Raji (cell line): ENCODE measurements around the gene CFAP299.

Experiments
- POLR2A ChIP-seq: IDR thresholded peaks from 2 replicates; pipeline ENCODE4 v1.6.1; 2011; ENCODE audit warnings: low read depth, low read length, control low read depth; ENCODE audit not compliant: insufficient read depth

CFAP299 gene

GRCh38 chr4:80732010-80732409 lies 396.5 kb downstream of the CFAP299 start:
- no peak for TF ChIP-seq POLR2A

- TF ChIP-seq POLR2A, result no peak
Observed at GRCh38 chr4:80740375-80740774, 404.8 kb downstream of the CFAP299 start.

GRCh38 chr4:80751200-80751599 lies 415.7 kb downstream of the CFAP299 start:
- no peak for TF ChIP-seq POLR2A

- TF ChIP-seq POLR2A, result no peak
Observed at GRCh38 chr4:80767944-80768343, 432.4 kb downstream of the CFAP299 start.

- no peak for TF ChIP-seq POLR2A
Observed at GRCh38 chr4:80776168-80776567, 440.6 kb downstream of the CFAP299 start.

- TF ChIP-seq POLR2A, result no peak
Observed at GRCh38 chr4:80781431-80781830, 445.9 kb downstream of the CFAP299 start.

GRCh38 chr4:80787306-80787705 lies 451.8 kb downstream of the CFAP299 start:
- no peak for TF ChIP-seq POLR2A

- TF ChIP-seq POLR2A, result no peak
Observed at GRCh38 chr4:80788798-80789197, 453.3 kb downstream of the CFAP299 start.

- TF ChIP-seq POLR2A, result no peak
Observed at GRCh38 chr4:80790152-80790551, 454.6 kb downstream of the CFAP299 start.

- TF ChIP-seq POLR2A, result no peak
Observed at GRCh38 chr4:80798082-80798481, 462.6 kb downstream of the CFAP299 start.

GRCh38 chr4:80803337-80803736 lies 467.8 kb downstream of the CFAP299 start:
- TF ChIP-seq POLR2A, result no peak

- TF ChIP-seq POLR2A, result no peak
Observed at GRCh38 chr4:80806472-80806871, 470.9 kb downstream of the CFAP299 start.

- TF ChIP-seq POLR2A, result no peak
Observed at GRCh38 chr4:80809039-80809729, 473.7 kb downstream of the CFAP299 start.

- no peak for TF ChIP-seq POLR2A
Observed at GRCh38 chr4:80811406-80811805, 475.9 kb downstream of the CFAP299 start.

GRCh38 chr4:80812145-80812544 lies 476.6 kb downstream of the CFAP299 start:
- TF ChIP-seq POLR2A, result no peak

GRCh38 chr4:80814266-80814665 lies 478.7 kb downstream of the CFAP299 start:
- TF ChIP-seq POLR2A, result no peak
